ENCODE measurements around the gene SPECC1. TPM values are rescaled to one million over a fixed set of nuclear protein-coding genes. Genes with fewer than 3 reads are reported as not detected.

The SPECC1 gene
- total RNA-seq, 2 donors from 2014 or later: 10.3 to 13.5 TPM

GRCh38 chr17:20202141-20202621 lies 193.0 kb downstream of the SPECC1 start:
- H3K4me1 ChIP-seq: no peaks in the 10 kb centered on the region
- DNase-seq (ENCODE audit: low spot score): no peak
- no peak for TF ChIP-seq CTCF (IDR thresholded peaks at IDR 0.05)
- H3K9me3 ChIP-seq: peaks cover 0 to 4% of the 10 kb centered on the region in 2 donors
- no peak overlapping the region for H3K27ac ChIP-seq
- H3K4me3 ChIP-seq: no peak overlapping the region
- H3K27me3 ChIP-seq: no peaks in the 10 kb centered on the region
- H3K36me3 ChIP-seq: no peaks in the 10 kb centered on the region

- Histone ChIP-seq H3K4me1 (no peaks in the 10 kb centered on the region), H3K36me3 (no peaks in the 10 kb centered on the region), H3K27ac (no peak overlapping the region), H3K27me3 (no peaks in the 10 kb centered on the region), H3K9me3 (no peaks in the 10 kb centered on the region), H3K4me3 (no peak overlapping the region)
- no peak for DNase-seq (ENCODE audit: low spot score)
- no peak for TF ChIP-seq CTCF (IDR thresholded peaks at IDR 0.05)
Observed at GRCh38 chr17:20203018-20203417, 193.9 kb downstream of the SPECC1 start.

- H3K27ac ChIP-seq: no peak overlapping the region
- no peak overlapping the region for H3K4me3 ChIP-seq
- no peak for TF ChIP-seq CTCF (IDR thresholded peaks at IDR 0.05)
- no peaks in the 10 kb centered on the region for H3K4me1 ChIP-seq
- H3K9me3 ChIP-seq: no peaks in the 10 kb centered on the region
- no peaks in the 10 kb centered on the region for H3K27me3 ChIP-seq
- H3K36me3 ChIP-seq: no peaks in the 10 kb centered on the region
- DNase-seq (ENCODE audit: low spot score): no peak
Observed at GRCh38 chr17:20203761-20204263, 194.7 kb downstream of the SPECC1 start.

GRCh38 chr17:20205609-20206008 lies 196.4 kb downstream of the SPECC1 start:
- Histone ChIP-seq H3K27me3 (no peaks in the 10 kb centered on the region), H3K4me3 (no peak overlapping the region), H3K9me3 (no peaks in the 10 kb centered on the region), H3K4me1 (no peaks in the 10 kb centered on the region), H3K36me3 (no peaks in the 10 kb centered on the region), H3K27ac (no peak overlapping the region)
- no peak for TF ChIP-seq CTCF (IDR thresholded peaks at IDR 0.05)
- DNase-seq (ENCODE audit: low spot score): no peak

- H3K4me1 ChIP-seq: no peaks in the 10 kb centered on the region
- no peak for TF ChIP-seq CTCF (IDR thresholded peaks at IDR 0.05)
- H3K27ac ChIP-seq: no peak overlapping the region
- no peaks in the 10 kb centered on the region for H3K27me3 ChIP-seq
- no peak overlapping the region for H3K4me3 ChIP-seq
- H3K9me3 ChIP-seq: no peaks in the 10 kb centered on the region
- DNase-seq (ENCODE audit: low spot score): no peak
- no peaks in the 10 kb centered on the region for H3K36me3 ChIP-seq
Observed at GRCh38 chr17:20206068-20206467, 196.9 kb downstream of the SPECC1 start.

GRCh38 chr17:20206591-20206990 lies 197.4 kb downstream of the SPECC1 start:
- no peak overlapping the region for H3K27ac ChIP-seq
- TF ChIP-seq CTCF (IDR thresholded peaks at IDR 0.05): no peak
- H3K4me1 ChIP-seq: no peaks in the 10 kb centered on the region
- no peaks in the 10 kb centered on the region for H3K9me3 ChIP-seq
- no peak for DNase-seq (ENCODE audit: low spot score)
- H3K36me3 ChIP-seq: no peaks in the 10 kb centered on the region
- no peak overlapping the region for H3K4me3 ChIP-seq
- H3K27me3 ChIP-seq: no peaks in the 10 kb centered on the region
